ENCODE measurements around the gene TAS1R3.

Gene TAS1R3

GRCh38 chr1:1295154-1295923, 35.7 kb upstream of the TAS1R3 start:
- no peak for DNase-seq

- DNase-seq, result no peak
Measured at GRCh38 chr1:1296070-1297061, 34.7 kb upstream of the TAS1R3 start.

- no peak for DNase-seq
Measured at GRCh38 chr1:1297802-1298424, 33.2 kb upstream of the TAS1R3 start.

- DNase-seq, result no peak
Measured at GRCh38 chr1:1298861-1299685, 32.0 kb upstream of the TAS1R3 start.

- no peak for DNase-seq
Measured at GRCh38 chr1:1299686-1300351, 31.3 kb upstream of the TAS1R3 start.

GRCh38 chr1:1300352-1300739, 30.7 kb upstream of the TAS1R3 start:
- no peak for DNase-seq

- no peak for DNase-seq
Measured at GRCh38 chr1:1302006-1302430, 29.1 kb upstream of the TAS1R3 start.

- no peak for DNase-seq
Measured at GRCh38 chr1:1302951-1303509, 28.1 kb upstream of the TAS1R3 start.

GRCh38 chr1:1303736-1304135, 27.3 kb upstream of the TAS1R3 start:
- no peak for DNase-seq

- DNase-seq, result peak; percentile 92
Measured at GRCh38 chr1:1304331-1305299, 26.5 kb upstream of the TAS1R3 start.

GRCh38 chr1:1305300-1306069, 25.6 kb upstream of the TAS1R3 start:
- peak; percentile 70 for DNase-seq

GRCh38 chr1:1306070-1306660, 24.9 kb upstream of the TAS1R3 start:
- DNase-seq, result no peak

GRCh38 chr1:1306661-1307260, 24.3 kb upstream of the TAS1R3 start:
- no peak for DNase-seq

GRCh38 chr1:1307261-1307922, 23.7 kb upstream of the TAS1R3 start:
- DNase-seq, result no peak

- peak; percentile 89 for DNase-seq
Measured at GRCh38 chr1:1307923-1308755, 22.9 kb upstream of the TAS1R3 start, which contains the start of the genes ACAP3 and PUSL1. TSS of gene ACAP3 (minus strand) at chr1:1307930. CDS start at chr1:1307815, 115 bp downstream. TSS of gene PUSL1 (plus strand) at chr1:1308597. CDS start at chr1:1308644, 47 bp downstream.

- no peak for DNase-seq
Measured at GRCh38 chr1:1308756-1309250, 22.3 kb upstream of the TAS1R3 start.
